Endodermal cell (in vitro differentiated cells): ENCODE data around the gene SELENOV. TPM values are rescaled to one million over a fixed set of nuclear protein-coding genes. Genes with fewer than 3 reads are reported as not detected.

ENCODE experiments used
- DNase-seq: peaks from one replicate; pipeline ENCODE4 v3.0.0-alpha.2; 2017
- H3K27ac ChIP-seq: 2 replicates; pipeline ENCODE4 v1.5.1; 2013; ENCODE audit warnings: mild to moderate bottlenecking, low read depth, low read length, moderate library complexity
- H3K27me3 ChIP-seq: 2 replicates; pipeline ENCODE4 v1.6.1; 2013; ENCODE audit warnings: mild to moderate bottlenecking, low read length, moderate library complexity; ENCODE audit not compliant: insufficient read depth, control insufficient read depth, poor library complexity, severe bottlenecking
- H3K36me3 ChIP-seq: 2 replicates; pipeline ENCODE4 v1.7.0; 2013; ENCODE audit warnings: mild to moderate bottlenecking, low read length, moderate library complexity; ENCODE audit not compliant: control insufficient read depth, insufficient read depth
- H3K4me1 ChIP-seq: one replicate; pipeline ENCODE4 v1.7.0; 2013; ENCODE audit warnings: low read length; ENCODE audit not compliant: control insufficient read depth, insufficient read depth
- H3K4me3 ChIP-seq: 2 replicates; pipeline ENCODE4 v1.5.1; 2013; ENCODE audit warnings: mild to moderate bottlenecking, low read length, moderate library complexity
- H3K9ac ChIP-seq: 2 replicates; pipeline ENCODE4 v1.6.1; 2013; ENCODE audit warnings: mild to moderate bottlenecking, low read length, moderate library complexity; ENCODE audit not compliant: poor library complexity, severe bottlenecking; ENCODE audit errors: extremely low read depth
- H3K9me3 ChIP-seq: 2 replicates; pipeline ENCODE4 v1.6.1; 2013; ENCODE audit warnings: mild to moderate bottlenecking, low read length, moderate library complexity; ENCODE audit not compliant: control insufficient read depth
- H3K27ac Mint-ChIP-seq: 2 replicates; pipeline ENCODE4 v1.8.0; 2020; ENCODE audit warnings: mixed read lengths
- H3K27me3 Mint-ChIP-seq: 2 replicates; pipeline ENCODE4 v1.8.0; 2021; ENCODE audit warnings: mild to moderate bottlenecking, mixed read lengths; ENCODE audit not compliant: insufficient read depth
- H3K36me3 Mint-ChIP-seq: 2 replicates; pipeline ENCODE4 v1.8.0; 2020; ENCODE audit warnings: low read depth, mixed read lengths
- H3K4me1 Mint-ChIP-seq: 2 replicates; pipeline ENCODE4 v1.8.0; 2020; ENCODE audit warnings: mixed read lengths
- H3K4me3 Mint-ChIP-seq: 2 replicates; pipeline ENCODE4 v1.8.0; 2020; ENCODE audit warnings: mild to moderate bottlenecking, moderate library complexity, mixed read lengths
- H3K9me3 Mint-ChIP-seq: 2 replicates; pipeline ENCODE4 v1.8.0; 2020; ENCODE audit warnings: mild to moderate bottlenecking, mixed read lengths
- WGBS, 2 experiments: methylation state at CpG; one replicate each; pipeline versions ENCODE4 v1.1.5 to v1.1.7; 2013; ENCODE audit warnings: missing lambda C conversion rate in 2 of 2, mixed read lengths in 1 of 2; ENCODE audit not compliant: insufficient coverage in 1 of 2, insufficient read length in 1 of 2; 5-methylcytosine and 5-hydroxymethylcytosine counted together
- total RNA-seq, 2 donors: library from RNA; stranded (reverse); fragmentation: NEBNext Ultra II Directional in 1 of 2; extraction: Animal tissue kit (Norgen Biotek cat#: 25700) in 1 of 2; gene quantifications; 2 replicates in 1 of 2; 3 replicates in 1 of 2; pipeline ENCODE4 v1.2.1, GENCODE V29; 2021
- TF ChIP-seq, protein P1 (sequence below): fragments of 200-600 bp; sonication (generic); conservative IDR thresholded peaks from 2 replicates; pipeline ENCODE4 v1.5.0; 2021; ENCODE audit warnings: antibody characterized with exemption, mild to moderate bottlenecking

SELENOV gene
- total RNA-seq, 2 donors from 2014 or later, result 8.7 to 15.3 TPM

DNA sequence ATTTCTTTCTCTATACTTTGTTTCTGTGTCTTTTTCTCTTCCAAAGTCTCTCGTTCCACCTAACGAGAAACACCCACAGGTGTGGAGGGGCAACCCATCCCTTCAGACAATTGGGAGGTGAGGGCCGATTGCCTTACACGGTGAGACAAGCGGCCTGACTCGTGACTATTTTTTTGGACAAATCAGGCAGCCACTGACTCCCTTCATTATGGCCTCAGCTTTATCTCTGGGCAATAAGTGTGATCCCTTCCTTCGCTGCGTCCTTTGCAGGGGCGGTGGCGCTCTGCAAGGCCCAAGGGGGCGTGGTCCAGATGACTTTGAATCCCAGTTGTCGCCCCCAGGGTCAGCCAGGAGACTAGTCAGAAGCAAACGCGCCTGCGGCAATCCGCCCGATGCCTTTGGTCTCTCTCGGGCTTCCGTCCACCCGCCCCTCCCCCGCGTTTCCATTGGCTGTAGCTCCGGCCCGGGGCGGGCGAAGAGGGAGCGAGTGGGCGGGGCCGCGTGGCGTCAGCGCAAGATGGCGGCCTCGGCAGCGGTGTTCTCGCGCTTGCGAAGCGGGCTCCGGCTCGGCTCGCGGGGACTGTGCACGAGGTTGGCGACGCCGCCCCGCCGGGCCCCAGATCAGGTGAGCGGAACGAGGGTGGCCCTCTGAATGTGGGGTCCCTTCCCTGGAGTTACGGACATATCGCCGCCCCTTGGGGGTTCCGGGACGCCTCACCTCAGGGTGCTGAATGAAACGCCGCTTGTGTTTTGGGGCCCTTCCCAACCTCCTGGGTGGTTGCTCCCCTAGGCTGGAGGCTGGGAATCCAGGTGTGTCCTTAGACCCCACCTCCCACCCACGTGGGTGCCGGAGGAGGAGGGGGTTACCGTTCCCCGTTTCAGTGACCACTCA, 34.4 kb upstream of the SELENOV start, which contains the start of gene TIMM50:
Gene TIMM50 (plus strand): TSS at position 502 of the 892 bp plus-strand sequence. CDS start 16 bp downstream, at position 518.
- H3K4me3 ChIP-seq, result peak within 1 kb of the TSS; percentile 98
- H3K36me3 ChIP-seq, result peaks cover 39% of the 10 kb centered on the region
- H3K9ac ChIP-seq, result peak within 1 kb of the TSS; percentile 98
- Mint-ChIP-seq H3K27ac (peak within 1 kb of the TSS; percentile 98), H3K4me1 (peaks cover 20% of the 10 kb centered on the region), H3K9me3 (no peaks in the 10 kb centered on the region), H3K4me3 (peak within 1 kb of the TSS; percentile 89), H3K27me3 (no peaks in the 10 kb centered on the region), H3K36me3 (peaks cover 39% of the 10 kb centered on the region)
- peak within 1 kb of the TSS; percentile 88 for H3K27ac ChIP-seq
- no peaks in the 10 kb centered on the region for H3K9me3 ChIP-seq
- TF ChIP-seq, protein P1, sequence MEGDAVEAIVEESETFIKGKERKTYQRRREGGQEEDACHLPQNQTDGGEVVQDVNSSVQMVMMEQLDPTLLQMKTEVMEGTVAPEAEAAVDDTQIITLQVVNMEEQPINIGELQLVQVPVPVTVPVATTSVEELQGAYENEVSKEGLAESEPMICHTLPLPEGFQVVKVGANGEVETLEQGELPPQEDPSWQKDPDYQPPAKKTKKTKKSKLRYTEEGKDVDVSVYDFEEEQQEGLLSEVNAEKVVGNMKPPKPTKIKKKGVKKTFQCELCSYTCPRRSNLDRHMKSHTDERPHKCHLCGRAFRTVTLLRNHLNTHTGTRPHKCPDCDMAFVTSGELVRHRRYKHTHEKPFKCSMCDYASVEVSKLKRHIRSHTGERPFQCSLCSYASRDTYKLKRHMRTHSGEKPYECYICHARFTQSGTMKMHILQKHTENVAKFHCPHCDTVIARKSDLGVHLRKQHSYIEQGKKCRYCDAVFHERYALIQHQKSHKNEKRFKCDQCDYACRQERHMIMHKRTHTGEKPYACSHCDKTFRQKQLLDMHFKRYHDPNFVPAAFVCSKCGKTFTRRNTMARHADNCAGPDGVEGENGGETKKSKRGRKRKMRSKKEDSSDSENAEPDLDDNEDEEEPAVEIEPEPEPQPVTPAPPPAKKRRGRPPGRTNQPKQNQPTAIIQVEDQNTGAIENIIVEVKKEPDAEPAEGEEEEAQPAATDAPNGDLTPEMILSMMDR, result no peak
- no peaks in the 10 kb centered on the region for H3K27me3 ChIP-seq
- no peaks in the 10 kb centered on the region for H3K4me1 ChIP-seq
- peak; percentile 100 for DNase-seq
- WGBS, 2 experiments, result 4 to 16% methylated on average over 26 to 62 of the region's 62 CpGs

DNA sequence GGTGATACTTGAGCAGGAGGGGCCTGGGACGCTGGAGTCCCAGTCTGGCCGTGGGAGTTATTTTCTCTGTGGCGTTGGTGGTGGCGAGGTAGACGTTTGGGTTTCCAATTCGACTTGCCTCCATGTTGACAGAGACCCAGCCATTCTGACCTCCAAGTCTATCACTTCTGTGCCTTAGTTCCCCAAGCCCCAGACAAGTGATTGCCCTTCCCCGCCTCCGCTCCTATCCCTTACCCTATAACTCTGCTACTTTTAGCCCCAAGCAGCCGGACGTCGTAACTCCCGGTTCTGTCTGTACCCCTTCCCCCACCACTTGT, 33.8 kb upstream of the SELENOV start:
- Histone ChIP-seq H3K9ac (peak overlapping the region; percentile 98), H3K36me3 (peaks cover 39% of the 10 kb centered on the region), H3K9me3 (no peaks in the 10 kb centered on the region), H3K27me3 (no peaks in the 10 kb centered on the region), H3K27ac (peak overlapping the region; percentile 88), H3K4me1 (no peaks in the 10 kb centered on the region), H3K4me3 (peak overlapping the region; percentile 98)
- Mint-ChIP-seq H3K27me3 (no peaks in the 10 kb centered on the region), H3K36me3 (peaks cover 38% of the 10 kb centered on the region), H3K4me1 (peaks cover 20% of the 10 kb centered on the region), H3K27ac (peak overlapping the region; percentile 98), H3K9me3 (no peaks in the 10 kb centered on the region), H3K4me3 (peak overlapping the region; percentile 89)
- no peak for DNase-seq
- 3 to 4% methylated on average over 10 to 12 of the region's 12 CpGs for WGBS, 2 experiments
- TF ChIP-seq, protein P1, result no peak

DNA sequence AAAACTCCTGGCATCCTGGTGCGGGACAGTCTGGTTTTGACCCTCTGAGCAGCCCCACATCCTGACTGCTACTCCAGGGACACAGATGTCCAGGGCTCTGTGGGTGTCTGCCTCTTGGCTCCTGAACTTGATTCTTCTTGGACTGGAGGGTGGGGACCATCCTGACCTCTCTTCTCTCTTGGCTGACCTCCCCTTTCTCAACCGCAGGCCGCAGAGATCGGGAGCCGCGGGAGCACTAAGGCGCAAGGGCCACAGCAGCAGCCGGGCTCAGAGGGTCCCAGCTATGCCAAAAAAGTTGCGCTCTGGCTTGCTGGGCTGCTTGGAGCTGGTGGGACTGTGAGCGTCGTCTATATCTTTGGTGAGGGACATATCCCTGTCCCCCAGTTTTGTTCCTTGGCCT, 33.3 kb upstream of the SELENOV start:
- no peaks in the 10 kb centered on the region for H3K27me3 Mint-ChIP-seq
- peaks cover 38% of the 10 kb centered on the region for H3K36me3 Mint-ChIP-seq
- Histone ChIP-seq H3K27me3 (no peaks in the 10 kb centered on the region), H3K27ac (no peak overlapping the region), H3K9ac (peak overlapping the region; percentile 98), H3K9me3 (no peaks in the 10 kb centered on the region), H3K4me3 (peak overlapping the region; percentile 98), H3K36me3 (peaks cover 39% of the 10 kb centered on the region), H3K4me1 (no peaks in the 10 kb centered on the region)
- TF ChIP-seq, protein P1, result no peak
- peak overlapping the region; percentile 89 for H3K4me3 Mint-ChIP-seq
- no peak for DNase-seq
- WGBS, 2 experiments, result 87 to 88% methylated on average over 11 of the region's 11 CpGs
- H3K27ac Mint-ChIP-seq, result peak overlapping the region; percentile 98
- peaks cover 20% of the 10 kb centered on the region for H3K4me1 Mint-ChIP-seq
- H3K9me3 Mint-ChIP-seq, result no peaks in the 10 kb centered on the region
